NB4 (cell line): ENCODE results near the gene PLEKHA6.

ENCODE experiments used
- CTCF ChIP-seq: IDR thresholded peaks from one replicate; pipeline ENCODE4 v1.5.1; 2012; ENCODE audit warnings: low read depth, low read length
- MAX ChIP-seq: IDR thresholded peaks from 2 replicates; pipeline ENCODE4 v1.6.1; 2011; ENCODE audit warnings: low read depth, low read length
- POLR2A ChIP-seq: IDR thresholded peaks from 2 replicates; pipeline ENCODE4 v1.6.1; 2011; ENCODE audit warnings: mild to moderate bottlenecking; ENCODE audit not compliant: insufficient read length; ENCODE audit errors: extremely low read depth

- TF ChIP-seq POLR2A, result no peak
- TF ChIP-seq CTCF, result no peak
- peak; percentile 62 for TF ChIP-seq MAX
These were observed 169.2 kb downstream of the PLEKHA6 start for GRCh38 chr1:204190212-204191211.
